Measurements from ENCODE around the gene PTAFR.

Gene PTAFR

DNA sequence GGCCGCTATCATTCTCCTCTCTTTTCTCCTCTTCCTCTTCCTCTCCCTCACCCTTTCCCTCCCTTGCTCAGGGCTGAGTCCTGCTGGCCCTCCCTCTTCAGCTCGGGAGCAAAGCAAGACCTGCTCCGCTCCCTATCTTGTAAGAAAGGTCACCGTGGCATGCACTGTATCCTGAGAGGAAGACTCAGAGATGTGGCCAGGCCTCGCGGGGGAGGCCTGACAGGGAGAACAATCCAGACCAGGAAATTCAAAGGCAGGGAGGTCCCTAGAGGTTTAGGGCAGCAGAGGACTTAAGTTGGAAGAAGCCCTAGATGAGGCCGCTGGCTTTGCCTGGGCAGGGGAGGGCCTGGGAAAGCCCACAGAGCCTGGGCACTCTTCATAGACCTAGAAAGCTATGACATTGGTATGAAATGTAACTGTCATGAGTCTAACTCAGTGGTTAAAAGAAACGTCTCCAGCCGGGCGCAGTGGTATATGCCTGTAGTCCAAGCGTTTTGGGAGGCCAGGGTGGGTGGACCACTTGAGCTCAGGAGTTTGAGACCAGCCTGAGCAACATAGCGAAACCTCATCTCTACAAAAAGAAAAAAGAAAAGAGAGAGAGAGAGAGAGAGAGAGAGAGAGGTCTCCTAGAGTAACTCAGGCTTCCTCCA is 14.6 kb upstream of the PTAFR start:
- H3K4me3 ChIP-seq (ENCODE audit: low read depth, low read length): no peak overlapping the region
- in situ Hi-C loops (cut with HindIII; ENCODE audit: low sequenced_read_pairs): no loop called here
- DNase-seq (ENCODE audit: low read depth): no peak
- TF ChIP-seq, protein P1, sequence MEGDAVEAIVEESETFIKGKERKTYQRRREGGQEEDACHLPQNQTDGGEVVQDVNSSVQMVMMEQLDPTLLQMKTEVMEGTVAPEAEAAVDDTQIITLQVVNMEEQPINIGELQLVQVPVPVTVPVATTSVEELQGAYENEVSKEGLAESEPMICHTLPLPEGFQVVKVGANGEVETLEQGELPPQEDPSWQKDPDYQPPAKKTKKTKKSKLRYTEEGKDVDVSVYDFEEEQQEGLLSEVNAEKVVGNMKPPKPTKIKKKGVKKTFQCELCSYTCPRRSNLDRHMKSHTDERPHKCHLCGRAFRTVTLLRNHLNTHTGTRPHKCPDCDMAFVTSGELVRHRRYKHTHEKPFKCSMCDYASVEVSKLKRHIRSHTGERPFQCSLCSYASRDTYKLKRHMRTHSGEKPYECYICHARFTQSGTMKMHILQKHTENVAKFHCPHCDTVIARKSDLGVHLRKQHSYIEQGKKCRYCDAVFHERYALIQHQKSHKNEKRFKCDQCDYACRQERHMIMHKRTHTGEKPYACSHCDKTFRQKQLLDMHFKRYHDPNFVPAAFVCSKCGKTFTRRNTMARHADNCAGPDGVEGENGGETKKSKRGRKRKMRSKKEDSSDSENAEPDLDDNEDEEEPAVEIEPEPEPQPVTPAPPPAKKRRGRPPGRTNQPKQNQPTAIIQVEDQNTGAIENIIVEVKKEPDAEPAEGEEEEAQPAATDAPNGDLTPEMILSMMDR (IDR thresholded peaks at IDR 0.05; ENCODE audit: low read depth, low read length, missing control alignments): no peak

- no peak overlapping the region for H3K4me3 ChIP-seq (ENCODE audit: low read depth, low read length)
- DNase-seq (ENCODE audit: low read depth): no peak
- TF ChIP-seq, protein P1 (IDR thresholded peaks at IDR 0.05; ENCODE audit: low read depth, low read length, missing control alignments): no peak
- in situ Hi-C loops (cut with HindIII; ENCODE audit: low sequenced_read_pairs): no loop called here
Measured at GRCh38 chr1:28190337-28190979, 14.0 kb upstream of the PTAFR start.

GRCh38 chr1:28185071-28185470 is 8.6 kb upstream of the PTAFR start:
- H3K4me3 ChIP-seq (ENCODE audit: low read depth, low read length): no peak overlapping the region
- TF ChIP-seq, protein P1 (IDR thresholded peaks at IDR 0.05; ENCODE audit: low read depth, low read length, missing control alignments): no peak
- in situ Hi-C loops (cut with HindIII; ENCODE audit: low sequenced_read_pairs): no loop called here
- no peak for DNase-seq (ENCODE audit: low read depth)

DNA sequence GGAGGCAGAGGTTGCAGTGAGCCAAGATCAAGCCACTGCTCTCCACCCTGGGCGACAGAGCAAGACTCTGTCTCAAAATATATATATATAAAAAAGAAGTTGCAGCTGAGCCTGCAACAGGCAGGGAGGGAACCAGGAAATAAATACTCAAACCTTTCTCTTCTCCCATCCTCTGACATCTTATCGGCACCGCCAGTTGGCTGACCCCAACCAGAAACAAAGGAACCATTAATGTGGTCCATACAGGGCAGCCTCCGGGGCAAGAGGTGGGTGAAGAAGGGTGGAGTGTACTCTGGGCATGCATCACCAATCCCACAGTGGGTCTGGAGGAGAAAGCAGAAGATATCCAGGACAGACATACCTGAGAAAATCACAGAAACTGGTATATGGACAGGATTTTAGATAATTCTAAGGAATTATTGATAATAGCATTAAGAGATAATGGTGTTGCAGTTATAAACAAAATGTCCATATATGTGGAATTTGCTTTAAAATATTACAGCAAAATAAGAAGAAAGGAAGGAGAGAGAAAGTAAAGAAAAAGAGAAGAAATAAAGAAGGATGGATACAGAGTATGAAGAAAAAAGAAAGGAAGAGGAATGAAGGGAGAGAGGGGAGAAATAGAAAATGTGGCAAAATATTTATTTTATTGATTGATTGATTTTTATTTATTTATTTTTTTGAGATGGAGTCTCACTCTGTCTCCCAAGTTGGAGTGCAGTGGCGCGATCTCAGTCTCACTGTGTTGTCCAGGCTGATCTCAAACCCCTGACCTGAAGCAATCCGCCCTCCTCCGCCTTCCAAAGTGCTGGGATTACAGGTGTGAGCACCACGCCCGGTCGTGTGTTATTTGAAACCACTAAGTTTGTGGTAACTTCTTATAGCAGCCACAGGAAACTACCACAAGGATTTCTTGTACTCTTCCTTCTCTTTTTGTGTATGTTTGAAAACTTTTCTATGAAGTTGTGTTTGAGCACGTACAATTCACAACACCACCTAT is 4.1 kb upstream of the PTAFR start:
- in situ Hi-C loops (cut with HindIII; ENCODE audit: low sequenced_read_pairs): no loop called here
- H3K4me3 ChIP-seq (ENCODE audit: low read depth, low read length): no peak overlapping the region
- no peak for DNase-seq (ENCODE audit: low read depth)
- TF ChIP-seq, protein P1 (IDR thresholded peaks at IDR 0.05; ENCODE audit: low read depth, low read length, missing control alignments): no peak

DNA sequence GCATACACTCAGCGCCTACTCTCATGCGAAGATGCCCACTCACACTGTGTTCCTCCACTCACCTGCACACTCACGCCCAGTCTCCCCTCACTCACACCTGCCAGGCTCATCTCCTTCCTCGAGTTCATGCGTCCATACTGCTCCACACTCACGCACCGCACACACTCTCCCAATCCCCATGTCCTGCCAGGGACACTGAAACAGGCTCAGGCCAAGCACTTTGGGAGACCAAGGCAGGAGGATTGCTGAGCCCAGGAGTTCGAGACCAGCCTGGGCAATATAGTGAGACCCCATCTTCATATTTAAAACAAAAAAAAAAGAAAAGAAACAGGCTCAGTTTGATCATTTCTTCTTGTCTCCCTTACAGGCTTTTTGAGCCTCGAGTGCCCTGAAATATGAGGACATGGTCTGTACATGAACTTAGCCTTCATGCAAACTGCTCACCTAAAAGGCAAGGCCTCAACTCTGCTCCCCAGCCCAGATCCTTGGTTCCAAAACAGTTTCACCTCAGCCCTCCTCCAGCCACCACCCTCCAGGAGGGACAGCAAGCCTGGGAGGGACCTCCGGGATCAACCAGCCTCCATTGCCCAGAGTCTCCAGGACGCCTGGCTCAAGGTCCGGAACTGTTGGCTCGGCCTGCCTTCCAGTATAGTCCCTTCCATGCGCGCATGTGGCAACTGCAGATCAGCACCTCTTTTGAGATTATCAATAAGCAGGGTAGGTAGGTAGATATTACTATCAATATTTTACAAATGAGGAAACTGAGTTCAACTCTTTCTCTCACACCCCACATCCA is 2.4 kb upstream of the PTAFR start:
- TF ChIP-seq, protein P1 (IDR thresholded peaks at IDR 0.05; ENCODE audit: low read depth, low read length, missing control alignments): no peak
- in situ Hi-C loops (cut with HindIII; ENCODE audit: low sequenced_read_pairs): no loop called here
- H3K4me3 ChIP-seq (ENCODE audit: low read depth, low read length): no peak overlapping the region
- no peak for DNase-seq (ENCODE audit: low read depth)
